Panc1 (cell line): ENCODE measurements around the gene ATXN1.

Source experiments
- POLR2AphosphoS5 ChIP-seq: IDR thresholded peaks from 2 replicates; pipeline ENCODE4 v1.6.1; 2012; ENCODE audit warnings: mild to moderate bottlenecking, low read depth, low read length, moderate library complexity
- SIN3A ChIP-seq: IDR thresholded peaks from 2 replicates; pipeline ENCODE4 v1.6.1; 2012; ENCODE audit warnings: low read depth, mild to moderate bottlenecking, low read length, moderate library complexity, borderline replicate concordance; ENCODE audit not compliant: insufficient read depth
- TF ChIP-seq, protein P1 (sequence below): fragments of 450-650 bp; IDR thresholded peaks from 2 replicates; pipeline ENCODE4 v1.5.1; 2017; ENCODE audit warnings: mild to moderate bottlenecking
- TF ChIP-seq, protein P2 (sequence below), 2 experiments: IDR thresholded peaks; 2 replicates each; pipeline ENCODE4 v1.6.1; 2011 to 2012; ENCODE audit warnings: low read depth in 2 of 2, control low read depth in 1 of 2, low read length in 1 of 2, mild to moderate bottlenecking in 1 of 2, moderate library complexity in 1 of 2; ENCODE audit not compliant: insufficient read depth in 1 of 2

DNA sequence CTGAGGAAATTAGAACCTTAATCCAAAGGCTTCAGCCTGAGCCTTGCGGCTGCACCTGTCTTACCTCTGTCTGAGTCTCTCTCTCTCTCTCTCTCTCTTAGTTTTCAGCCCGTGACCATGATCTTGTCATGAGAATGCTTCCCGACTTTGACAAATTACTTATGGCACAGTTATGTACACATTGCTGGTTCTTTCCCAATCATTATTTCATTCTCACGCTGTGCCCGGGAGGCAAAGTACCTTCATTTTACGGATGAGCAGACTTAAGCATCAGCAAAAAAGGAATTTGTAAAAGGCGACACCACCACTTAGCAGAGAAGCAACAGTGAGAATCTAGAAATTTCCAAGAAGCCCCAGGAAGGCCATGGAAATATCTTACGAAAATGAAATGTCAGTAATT is 468.3 kb downstream of the ATXN1 start:
- TF ChIP-seq, protein P1, sequence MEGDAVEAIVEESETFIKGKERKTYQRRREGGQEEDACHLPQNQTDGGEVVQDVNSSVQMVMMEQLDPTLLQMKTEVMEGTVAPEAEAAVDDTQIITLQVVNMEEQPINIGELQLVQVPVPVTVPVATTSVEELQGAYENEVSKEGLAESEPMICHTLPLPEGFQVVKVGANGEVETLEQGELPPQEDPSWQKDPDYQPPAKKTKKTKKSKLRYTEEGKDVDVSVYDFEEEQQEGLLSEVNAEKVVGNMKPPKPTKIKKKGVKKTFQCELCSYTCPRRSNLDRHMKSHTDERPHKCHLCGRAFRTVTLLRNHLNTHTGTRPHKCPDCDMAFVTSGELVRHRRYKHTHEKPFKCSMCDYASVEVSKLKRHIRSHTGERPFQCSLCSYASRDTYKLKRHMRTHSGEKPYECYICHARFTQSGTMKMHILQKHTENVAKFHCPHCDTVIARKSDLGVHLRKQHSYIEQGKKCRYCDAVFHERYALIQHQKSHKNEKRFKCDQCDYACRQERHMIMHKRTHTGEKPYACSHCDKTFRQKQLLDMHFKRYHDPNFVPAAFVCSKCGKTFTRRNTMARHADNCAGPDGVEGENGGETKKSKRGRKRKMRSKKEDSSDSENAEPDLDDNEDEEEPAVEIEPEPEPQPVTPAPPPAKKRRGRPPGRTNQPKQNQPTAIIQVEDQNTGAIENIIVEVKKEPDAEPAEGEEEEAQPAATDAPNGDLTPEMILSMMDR, result no peak
- TF ChIP-seq, protein P2, sequence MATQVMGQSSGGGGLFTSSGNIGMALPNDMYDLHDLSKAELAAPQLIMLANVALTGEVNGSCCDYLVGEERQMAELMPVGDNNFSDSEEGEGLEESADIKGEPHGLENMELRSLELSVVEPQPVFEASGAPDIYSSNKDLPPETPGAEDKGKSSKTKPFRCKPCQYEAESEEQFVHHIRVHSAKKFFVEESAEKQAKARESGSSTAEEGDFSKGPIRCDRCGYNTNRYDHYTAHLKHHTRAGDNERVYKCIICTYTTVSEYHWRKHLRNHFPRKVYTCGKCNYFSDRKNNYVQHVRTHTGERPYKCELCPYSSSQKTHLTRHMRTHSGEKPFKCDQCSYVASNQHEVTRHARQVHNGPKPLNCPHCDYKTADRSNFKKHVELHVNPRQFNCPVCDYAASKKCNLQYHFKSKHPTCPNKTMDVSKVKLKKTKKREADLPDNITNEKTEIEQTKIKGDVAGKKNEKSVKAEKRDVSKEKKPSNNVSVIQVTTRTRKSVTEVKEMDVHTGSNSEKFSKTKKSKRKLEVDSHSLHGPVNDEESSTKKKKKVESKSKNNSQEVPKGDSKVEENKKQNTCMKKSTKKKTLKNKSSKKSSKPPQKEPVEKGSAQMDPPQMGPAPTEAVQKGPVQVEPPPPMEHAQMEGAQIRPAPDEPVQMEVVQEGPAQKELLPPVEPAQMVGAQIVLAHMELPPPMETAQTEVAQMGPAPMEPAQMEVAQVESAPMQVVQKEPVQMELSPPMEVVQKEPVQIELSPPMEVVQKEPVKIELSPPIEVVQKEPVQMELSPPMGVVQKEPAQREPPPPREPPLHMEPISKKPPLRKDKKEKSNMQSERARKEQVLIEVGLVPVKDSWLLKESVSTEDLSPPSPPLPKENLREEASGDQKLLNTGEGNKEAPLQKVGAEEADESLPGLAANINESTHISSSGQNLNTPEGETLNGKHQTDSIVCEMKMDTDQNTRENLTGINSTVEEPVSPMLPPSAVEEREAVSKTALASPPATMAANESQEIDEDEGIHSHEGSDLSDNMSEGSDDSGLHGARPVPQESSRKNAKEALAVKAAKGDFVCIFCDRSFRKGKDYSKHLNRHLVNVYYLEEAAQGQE (IDR thresholded peaks at IDR 0.05; ENCODE audit: insufficient read depth in 1 of 2, low read depth in 2 of 2, low read length in 1 of 2), result no peak
- no peak for TF ChIP-seq POLR2AphosphoS5
- TF ChIP-seq SIN3A, result no peak
